Measurements from ENCODE around the gene TMEM60. TPM values are rescaled to one million over a fixed set of nuclear protein-coding genes. Genes with fewer than 3 reads are reported as not detected.

The TMEM60 gene
- total RNA-seq, 1 experiment from 2014 or later, result 22.0 TPM

GRCh38 chr7:77746824-77747165, 51.4 kb downstream of the TMEM60 start:
- DNase-seq (ENCODE audit: low read depth), result no peak
- in situ Hi-C loops (cut with HindIII; ENCODE audit: low pct_unique_long_range_greater_than_20kb, low sequenced_read_pairs), result no loop called here

- DNase-seq (ENCODE audit: low read depth), result no peak
- in situ Hi-C loops (cut with HindIII; ENCODE audit: low pct_unique_long_range_greater_than_20kb, low sequenced_read_pairs), result no loop called here
Observed at GRCh38 chr7:77746164-77746823, 51.9 kb downstream of the TMEM60 start.

- no peak for DNase-seq (ENCODE audit: low read depth)
- in situ Hi-C loops (cut with HindIII; ENCODE audit: low pct_unique_long_range_greater_than_20kb, low sequenced_read_pairs), result no loop called here
Observed at GRCh38 chr7:77745746-77746145, 52.5 kb downstream of the TMEM60 start.

Other genes with a start within 250 kb of the TMEM60 start
- 8.9 and 9.2 TPM in 2 replicates for gene RSBN1L, start 102.0 kb downstream of the TMEM60 start, total RNA-seq (2014; rRNA removed; shearing (Covaris generic); ENCODE audit: low replicate concordance)
- gene PHTF2, start 339 bp upstream of the TMEM60 start, total RNA-seq (2014; rRNA removed; shearing (Covaris generic); ENCODE audit: low replicate concordance), result 2.8 and 5.1 TPM in 2 replicates

All from Caki2 (cell line).